Measurements from ENCODE around the gene BTBD18. TPM values are rescaled to one million over a fixed set of nuclear protein-coding genes. Genes with fewer than 3 reads are reported as not detected.

The BTBD18 gene
- total RNA-seq, 1 donor from 2014 or later = not detected

DNA sequence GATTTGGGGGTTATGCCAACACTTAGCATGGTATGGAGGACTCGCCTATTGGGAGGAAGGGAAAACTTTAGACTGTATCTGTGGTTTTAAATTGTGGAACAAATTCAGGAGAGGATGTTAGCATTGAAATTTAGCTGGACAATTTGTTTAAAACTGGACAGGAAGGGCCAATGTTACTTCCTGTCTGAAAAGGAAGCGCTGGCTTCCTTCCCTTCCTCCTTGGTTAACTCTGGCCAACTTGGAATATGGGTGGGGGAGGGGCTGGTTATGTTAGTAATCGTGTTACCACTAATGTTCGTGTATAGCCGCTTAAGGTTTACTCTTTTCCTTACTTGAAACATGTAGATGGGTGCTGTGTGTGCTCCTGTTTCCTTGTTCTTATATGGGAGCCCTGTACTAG lies 23.9 kb upstream of the BTBD18 start:
- H3K4me3 Mint-ChIP-seq (ENCODE audit: unreplicated experiment) = peak overlapping the region; percentile 82
- H3K4me1 Mint-ChIP-seq (ENCODE audit: low read depth, unreplicated experiment) = peaks cover 68% of the 10 kb centered on the region
- TF ChIP-seq, protein P1, sequence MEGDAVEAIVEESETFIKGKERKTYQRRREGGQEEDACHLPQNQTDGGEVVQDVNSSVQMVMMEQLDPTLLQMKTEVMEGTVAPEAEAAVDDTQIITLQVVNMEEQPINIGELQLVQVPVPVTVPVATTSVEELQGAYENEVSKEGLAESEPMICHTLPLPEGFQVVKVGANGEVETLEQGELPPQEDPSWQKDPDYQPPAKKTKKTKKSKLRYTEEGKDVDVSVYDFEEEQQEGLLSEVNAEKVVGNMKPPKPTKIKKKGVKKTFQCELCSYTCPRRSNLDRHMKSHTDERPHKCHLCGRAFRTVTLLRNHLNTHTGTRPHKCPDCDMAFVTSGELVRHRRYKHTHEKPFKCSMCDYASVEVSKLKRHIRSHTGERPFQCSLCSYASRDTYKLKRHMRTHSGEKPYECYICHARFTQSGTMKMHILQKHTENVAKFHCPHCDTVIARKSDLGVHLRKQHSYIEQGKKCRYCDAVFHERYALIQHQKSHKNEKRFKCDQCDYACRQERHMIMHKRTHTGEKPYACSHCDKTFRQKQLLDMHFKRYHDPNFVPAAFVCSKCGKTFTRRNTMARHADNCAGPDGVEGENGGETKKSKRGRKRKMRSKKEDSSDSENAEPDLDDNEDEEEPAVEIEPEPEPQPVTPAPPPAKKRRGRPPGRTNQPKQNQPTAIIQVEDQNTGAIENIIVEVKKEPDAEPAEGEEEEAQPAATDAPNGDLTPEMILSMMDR (IDR thresholded peaks at IDR 0.05; ENCODE audit: partially characterized antibody, unreplicated experiment) = no peak
- no peaks in the 10 kb centered on the region for H3K9me3 Mint-ChIP-seq (ENCODE audit: unreplicated experiment)
- peak overlapping the region; percentile 90 for H3K27ac Mint-ChIP-seq (ENCODE audit: unreplicated experiment)
- peaks cover 8% of the 10 kb centered on the region for H3K27me3 Mint-ChIP-seq (ENCODE audit: unreplicated experiment)
- DNase-seq = no peak
- no peaks in the 10 kb centered on the region for H3K36me3 Mint-ChIP-seq (ENCODE audit: unreplicated experiment)

- H3K4me1 Mint-ChIP-seq (ENCODE audit: low read depth, unreplicated experiment) = peaks cover 55% of the 10 kb centered on the region
These were observed 21.5 kb upstream of the BTBD18 start for GRCh38 chr11:57773026-57773598.

DNA sequence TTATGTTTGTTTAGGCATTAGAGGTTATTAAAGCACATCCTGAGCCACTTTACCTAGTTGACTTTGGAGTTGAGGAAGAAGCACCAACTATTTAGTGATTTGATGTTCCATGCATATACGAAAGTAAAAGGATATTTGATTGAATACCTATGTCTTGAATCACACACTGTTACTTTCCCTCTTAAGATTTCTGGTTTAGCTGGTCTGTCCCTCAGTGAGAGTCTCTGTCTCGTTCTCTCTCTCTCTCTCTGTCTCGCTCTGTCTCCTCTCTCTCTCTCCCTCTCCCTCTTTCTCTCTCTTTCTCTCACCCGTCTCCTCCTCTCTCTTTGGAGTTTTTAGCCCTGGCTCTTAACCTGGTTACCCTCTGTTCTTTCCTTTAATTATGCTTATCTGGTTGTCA lies 20.9 kb upstream of the BTBD18 start:
- Mint-ChIP-seq H3K4me3 (ENCODE audit: unreplicated experiment) (no peak overlapping the region), H3K36me3 (ENCODE audit: unreplicated experiment) (no peaks in the 10 kb centered on the region), H3K4me1 (ENCODE audit: low read depth, unreplicated experiment) (peaks cover 53% of the 10 kb centered on the region), H3K9me3 (ENCODE audit: unreplicated experiment) (peaks cover 4% of the 10 kb centered on the region), H3K27me3 (ENCODE audit: unreplicated experiment) (peaks cover 7% of the 10 kb centered on the region), H3K27ac (ENCODE audit: unreplicated experiment) (no peak overlapping the region)
- no peak for DNase-seq
- TF ChIP-seq, protein P1 (IDR thresholded peaks at IDR 0.05; ENCODE audit: partially characterized antibody, unreplicated experiment) = no peak

More at GRCh38 chr11:57773026-57773598, 21.5 kb upstream of the BTBD18 start:
- peaks cover 7% of the 10 kb centered on the region for H3K27me3 Mint-ChIP-seq (ENCODE audit: unreplicated experiment)
- H3K9me3 Mint-ChIP-seq (ENCODE audit: unreplicated experiment) = peaks cover 4% of the 10 kb centered on the region
- no peaks in the 10 kb centered on the region for H3K36me3 Mint-ChIP-seq (ENCODE audit: unreplicated experiment)
- TF ChIP-seq, protein P1 (IDR thresholded peaks at IDR 0.05; ENCODE audit: partially characterized antibody, unreplicated experiment) = no peak
- H3K4me3 Mint-ChIP-seq (ENCODE audit: unreplicated experiment) = no peak overlapping the region
- DNase-seq = no peak
- no peak overlapping the region for H3K27ac Mint-ChIP-seq (ENCODE audit: unreplicated experiment)

- DNase-seq = no peak
- H3K36me3 Mint-ChIP-seq (ENCODE audit: unreplicated experiment) = no peaks in the 10 kb centered on the region
- no peak overlapping the region for H3K4me3 Mint-ChIP-seq (ENCODE audit: unreplicated experiment)
- peaks cover 47% of the 10 kb centered on the region for H3K4me1 Mint-ChIP-seq (ENCODE audit: low read depth, unreplicated experiment)
- peaks cover 7% of the 10 kb centered on the region for H3K27me3 Mint-ChIP-seq (ENCODE audit: unreplicated experiment)
- TF ChIP-seq, protein P1 (IDR thresholded peaks at IDR 0.05; ENCODE audit: partially characterized antibody, unreplicated experiment) = no peak
- peaks cover 7% of the 10 kb centered on the region for H3K9me3 Mint-ChIP-seq (ENCODE audit: unreplicated experiment)
- H3K27ac Mint-ChIP-seq (ENCODE audit: unreplicated experiment) = no peak overlapping the region
These were observed 19.7 kb upstream of the BTBD18 start for GRCh38 chr11:57771365-57771764.

GRCh38 chr11:57770793-57771192 lies 19.2 kb upstream of the BTBD18 start:
- TF ChIP-seq, protein P1 (IDR thresholded peaks at IDR 0.05; ENCODE audit: partially characterized antibody, unreplicated experiment) = no peak
- no peak overlapping the region for H3K4me3 Mint-ChIP-seq (ENCODE audit: unreplicated experiment)
- no peak overlapping the region for H3K27ac Mint-ChIP-seq (ENCODE audit: unreplicated experiment)
- peaks cover 7% of the 10 kb centered on the region for H3K27me3 Mint-ChIP-seq (ENCODE audit: unreplicated experiment)
- peaks cover 7% of the 10 kb centered on the region for H3K9me3 Mint-ChIP-seq (ENCODE audit: unreplicated experiment)
- DNase-seq = no peak
- H3K4me1 Mint-ChIP-seq (ENCODE audit: low read depth, unreplicated experiment) = peaks cover 42% of the 10 kb centered on the region
- H3K36me3 Mint-ChIP-seq (ENCODE audit: unreplicated experiment) = no peaks in the 10 kb centered on the region

Measured in glutamatergic neuron (in vitro differentiated cells).